ENCODE results near the gene CELA2A.

- TF ChIP-seq, protein P1, sequence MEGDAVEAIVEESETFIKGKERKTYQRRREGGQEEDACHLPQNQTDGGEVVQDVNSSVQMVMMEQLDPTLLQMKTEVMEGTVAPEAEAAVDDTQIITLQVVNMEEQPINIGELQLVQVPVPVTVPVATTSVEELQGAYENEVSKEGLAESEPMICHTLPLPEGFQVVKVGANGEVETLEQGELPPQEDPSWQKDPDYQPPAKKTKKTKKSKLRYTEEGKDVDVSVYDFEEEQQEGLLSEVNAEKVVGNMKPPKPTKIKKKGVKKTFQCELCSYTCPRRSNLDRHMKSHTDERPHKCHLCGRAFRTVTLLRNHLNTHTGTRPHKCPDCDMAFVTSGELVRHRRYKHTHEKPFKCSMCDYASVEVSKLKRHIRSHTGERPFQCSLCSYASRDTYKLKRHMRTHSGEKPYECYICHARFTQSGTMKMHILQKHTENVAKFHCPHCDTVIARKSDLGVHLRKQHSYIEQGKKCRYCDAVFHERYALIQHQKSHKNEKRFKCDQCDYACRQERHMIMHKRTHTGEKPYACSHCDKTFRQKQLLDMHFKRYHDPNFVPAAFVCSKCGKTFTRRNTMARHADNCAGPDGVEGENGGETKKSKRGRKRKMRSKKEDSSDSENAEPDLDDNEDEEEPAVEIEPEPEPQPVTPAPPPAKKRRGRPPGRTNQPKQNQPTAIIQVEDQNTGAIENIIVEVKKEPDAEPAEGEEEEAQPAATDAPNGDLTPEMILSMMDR (IDR thresholded peaks at IDR 0.05), result no peak
- no peak for TF ChIP-seq POLR2A (IDR thresholded peaks at IDR 0.05)
Observed at GRCh38 chr1:15489052-15489736, 32.7 kb downstream of the CELA2A start.

Measured in esophagus squamous epithelium (tissue), 4 donors.